ENCODE data around the gene LAYN. TPM values are rescaled to one million over a fixed set of nuclear protein-coding genes. Genes with fewer than 3 reads are reported as not detected.

Gene LAYN
- total RNA-seq, 2 experiments from 2014 or later: 5.6 to 40.1 TPM

GRCh38 chr11:111537336-111537860 lies 3.1 kb upstream of the LAYN start:
- H3K36me3 Mint-ChIP-seq: peaks cover 7% of the 10 kb centered on the region
- CTCF ChIA-PET: interaction anchor here (1.8 kb wide), 1 partner anchor 11 kb away, joined by 5 read pairs; no protein-coding TSS in a partner anchor
- H3K4me3 Mint-ChIP-seq: no peak overlapping the region
- H3K27ac Mint-ChIP-seq: no peak overlapping the region
- peaks cover 82% of the 10 kb centered on the region for H3K27me3 Mint-ChIP-seq
- H3K9me3 Mint-ChIP-seq (ENCODE audit: low read depth): no peaks in the 10 kb centered on the region
- DNase-seq: no peak
- no peak for ATAC-seq
- H3K4me1 Mint-ChIP-seq: peaks cover 38% of the 10 kb centered on the region

GRCh38 chr11:111538407-111539114 lies 2.0 kb upstream of the LAYN start:
- ATAC-seq: peak; percentile 68
- no peak for DNase-seq
- Mint-ChIP-seq H3K27ac (peak overlapping the region; percentile 73), H3K27me3 (peaks cover 91% of the 10 kb centered on the region), H3K4me1 (peaks cover 38% of the 10 kb centered on the region), H3K4me3 (peak overlapping the region; percentile 11), H3K9me3 (ENCODE audit: low read depth) (no peaks in the 10 kb centered on the region), H3K36me3 (peaks cover 7% of the 10 kb centered on the region)
- CTCF ChIA-PET: interaction anchor here (1.8 to 2.5 kb wide), 2 partner anchors 13 to 25 kb away, joined by 5 to 9 read pairs; no protein-coding TSS in a partner anchor

GRCh38 chr11:111539426-111540113 lies 950 bp upstream of the LAYN start:
- ATAC-seq (peak; percentile 50), DNase-seq (peak; percentile 60)
- Mint-ChIP-seq H3K4me3 (peak overlapping the region; percentile 23), H3K9me3 (ENCODE audit: low read depth) (no peaks in the 10 kb centered on the region), H3K27me3 (peaks cover 90% of the 10 kb centered on the region), H3K27ac (peak overlapping the region; percentile 84), H3K36me3 (peaks cover 7% of the 10 kb centered on the region), H3K4me1 (peaks cover 38% of the 10 kb centered on the region)
- CTCF ChIA-PET: interaction anchor here (1.9 to 2.5 kb wide), 2 partner anchors 8 to 26 kb away, joined by 5 to 9 read pairs; no protein-coding TSS in a partner anchor

GRCh38 chr11:111540937-111541253 lies 375 bp downstream of the LAYN start:
- ATAC-seq: peak; percentile 18
- Mint-ChIP-seq H3K36me3 (peaks cover 7% of the 10 kb centered on the region), H3K27me3 (peaks cover 79% of the 10 kb centered on the region), H3K4me1 (peaks cover 36% of the 10 kb centered on the region), H3K4me3 (peak overlapping the region; percentile 43), H3K9me3 (ENCODE audit: low read depth) (no peaks in the 10 kb centered on the region), H3K27ac (no peak overlapping the region)
- CTCF ChIA-PET: interaction anchor here (1.7 to 2.5 kb wide), 3 partner anchors 9 to 112 kb away, joined by 3 to 9 read pairs (median 5); no protein-coding TSS in a partner anchor
- DNase-seq: no peak

GRCh38 chr11:111541254-111542061 lies 938 bp downstream of the LAYN start:
- H3K27me3 Mint-ChIP-seq: peaks cover 80% of the 10 kb centered on the region
- peaks cover 36% of the 10 kb centered on the region for H3K4me1 Mint-ChIP-seq
- no peaks in the 10 kb centered on the region for H3K9me3 Mint-ChIP-seq (ENCODE audit: low read depth)
- peak; percentile 20 for ATAC-seq
- CTCF ChIA-PET: interaction anchor here (1.0 to 2.5 kb wide), 4 partner anchors 10 to 112 kb away, joined by 3 to 9 read pairs (median 4); no protein-coding TSS in a partner anchor
- peaks cover 7% of the 10 kb centered on the region for H3K36me3 Mint-ChIP-seq
- H3K4me3 Mint-ChIP-seq: peak overlapping the region; percentile 63
- H3K27ac Mint-ChIP-seq: peak overlapping the region; percentile 45
- DNase-seq: no peak

GRCh38 chr11:111542606-111543275 lies 2.2 kb downstream of the LAYN start:
- H3K27ac Mint-ChIP-seq: no peak overlapping the region
- ATAC-seq: no peak
- H3K27me3 Mint-ChIP-seq: peaks cover 76% of the 10 kb centered on the region
- H3K9me3 Mint-ChIP-seq (ENCODE audit: low read depth): no peaks in the 10 kb centered on the region
- CTCF ChIA-PET: no interaction called here
- H3K36me3 Mint-ChIP-seq: peaks cover 7% of the 10 kb centered on the region
- H3K4me1 Mint-ChIP-seq: peaks cover 36% of the 10 kb centered on the region
- H3K4me3 Mint-ChIP-seq: no peak overlapping the region
- DNase-seq: no peak

- DNase-seq (no peak), ATAC-seq (no peak)
- Mint-ChIP-seq H3K36me3 (no peaks in the 10 kb centered on the region), H3K4me1 (no peaks in the 10 kb centered on the region), H3K9me3 (ENCODE audit: low read depth) (no peaks in the 10 kb centered on the region), H3K27me3 (peaks cover 56% of the 10 kb centered on the region), H3K27ac (no peak overlapping the region), H3K4me3 (no peak overlapping the region)
- CTCF ChIA-PET: no interaction called here
Measured at GRCh38 chr11:111548525-111548924, 8.0 kb downstream of the LAYN start.

GRCh38 chr11:111549196-111549868 lies 8.8 kb downstream of the LAYN start:
- CTCF ChIA-PET: no interaction called here

GRCh38 chr11:111549869-111550203 lies 9.3 kb downstream of the LAYN start:
- DNase-seq (no peak), ATAC-seq (no peak)
- Mint-ChIP-seq H3K27ac (no peak overlapping the region), H3K4me1 (no peaks in the 10 kb centered on the region), H3K4me3 (no peak overlapping the region), H3K27me3 (peaks cover 51% of the 10 kb centered on the region), H3K36me3 (no peaks in the 10 kb centered on the region), H3K9me3 (ENCODE audit: low read depth) (no peaks in the 10 kb centered on the region)
- CTCF ChIA-PET: no interaction called here

More at GRCh38 chr11:111549196-111549868, 8.8 kb downstream of the LAYN start:
- Mint-ChIP-seq H3K27me3 (peaks cover 55% of the 10 kb centered on the region), H3K4me3 (no peak overlapping the region), H3K27ac (no peak overlapping the region), H3K9me3 (ENCODE audit: low read depth) (no peaks in the 10 kb centered on the region), H3K36me3 (no peaks in the 10 kb centered on the region), H3K4me1 (no peaks in the 10 kb centered on the region)
- no peak for ATAC-seq
- DNase-seq: no peak

GRCh38 chr11:111550258-111550657 lies 9.7 kb downstream of the LAYN start:
- no peak for DNase-seq
- no peaks in the 10 kb centered on the region for H3K4me1 Mint-ChIP-seq

GRCh38 chr11:111554532-111554931 lies 14.0 kb downstream of the LAYN start:
- ATAC-seq (no peak), DNase-seq (no peak)
- Mint-ChIP-seq H3K27ac (no peak overlapping the region), H3K9me3 (ENCODE audit: low read depth) (peaks cover 4% of the 10 kb centered on the region), H3K4me1 (no peaks in the 10 kb centered on the region), H3K27me3 (peaks cover 32% of the 10 kb centered on the region), H3K36me3 (peaks cover 3% of the 10 kb centered on the region), H3K4me3 (no peak overlapping the region)
- CTCF ChIA-PET: interaction anchor here (0.7 kb wide), 1 partner anchor 8 kb away, joined by 3 read pairs; no protein-coding TSS in a partner anchor

More at GRCh38 chr11:111550258-111550657, 9.7 kb downstream of the LAYN start:
- Mint-ChIP-seq H3K27me3 (peaks cover 55% of the 10 kb centered on the region), H3K27ac (no peak overlapping the region), H3K4me3 (no peak overlapping the region), H3K9me3 (ENCODE audit: low read depth) (peaks cover 2% of the 10 kb centered on the region), H3K36me3 (peaks cover under 1% of the 10 kb centered on the region)
- ATAC-seq: no peak
- CTCF ChIA-PET: interaction anchor here (1.0 kb wide), 1 partner anchor 104 kb away, joined by 3 read pairs; no protein-coding TSS in a partner anchor

GRCh38 chr11:111555255-111555654 lies 14.7 kb downstream of the LAYN start:
- CTCF ChIA-PET: no interaction called here

More at GRCh38 chr11:111555255-111555654, 14.7 kb downstream of the LAYN start:
- Mint-ChIP-seq H3K36me3 (peaks cover 3% of the 10 kb centered on the region), H3K4me1 (no peaks in the 10 kb centered on the region), H3K4me3 (no peak overlapping the region), H3K9me3 (ENCODE audit: low read depth) (peaks cover 4% of the 10 kb centered on the region), H3K27me3 (peaks cover 29% of the 10 kb centered on the region), H3K27ac (no peak overlapping the region)
- DNase-seq: no peak
- ATAC-seq: no peak

All from activated CD8-positive, alpha-beta memory T cell treated with anti-CD3 and anti-CD28 coated beads, Interleukin-2, amount 10 ng/mL, durations not matched to agents 7 days and 5 days (primary cell).